Peyer's patch (tissue), 4 donors: ENCODE results near the gene WWOX.

Source experiments
- POLR2A ChIP-seq, 2 donors: fragments of 450-650 bp; IDR thresholded peaks; one replicate each; pipeline ENCODE4 v1.5.1; 2017; ENCODE audit warnings: antibody characterized with exemption in 2 of 2, mild to moderate bottlenecking in 2 of 2, moderate library complexity in 2 of 2
- TF ChIP-seq, protein P1 (sequence below), 6 experiments: fragments of 450-650 bp in 4 of 6; fragments of 200-600 bp in 2 of 6; sonication (generic) in 1 of 6; IDR thresholded peaks; one replicate each; pipeline ENCODE4 v1.5.1; 2017 to 2019; ENCODE audit warnings: antibody characterized with exemption in 6 of 6, mild to moderate bottlenecking in 3 of 6, moderate library complexity in 1 of 6

DNA sequence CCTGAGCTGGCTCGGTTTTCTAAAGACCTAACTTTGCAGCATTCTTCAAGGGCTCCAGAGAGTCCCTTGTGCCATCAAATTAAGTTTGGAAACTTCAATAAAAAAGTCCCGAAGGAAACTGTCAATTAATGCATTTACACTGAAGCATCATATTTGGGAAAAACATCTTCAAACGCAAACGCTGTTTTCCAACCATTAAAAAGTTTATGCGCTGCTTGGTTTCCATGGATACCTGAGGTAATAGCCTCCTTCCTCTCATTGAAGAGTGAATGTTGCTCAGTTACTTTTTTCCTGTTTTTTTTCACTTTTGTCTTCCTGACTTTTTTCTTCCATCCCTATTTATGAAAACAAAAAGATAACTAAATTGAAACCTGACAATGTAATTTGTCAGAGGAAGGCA, 1102.0 kb downstream of the WWOX start:
- TF ChIP-seq POLR2A (IDR thresholded peaks at IDR 0.05) = no peak
- TF ChIP-seq, protein P1, sequence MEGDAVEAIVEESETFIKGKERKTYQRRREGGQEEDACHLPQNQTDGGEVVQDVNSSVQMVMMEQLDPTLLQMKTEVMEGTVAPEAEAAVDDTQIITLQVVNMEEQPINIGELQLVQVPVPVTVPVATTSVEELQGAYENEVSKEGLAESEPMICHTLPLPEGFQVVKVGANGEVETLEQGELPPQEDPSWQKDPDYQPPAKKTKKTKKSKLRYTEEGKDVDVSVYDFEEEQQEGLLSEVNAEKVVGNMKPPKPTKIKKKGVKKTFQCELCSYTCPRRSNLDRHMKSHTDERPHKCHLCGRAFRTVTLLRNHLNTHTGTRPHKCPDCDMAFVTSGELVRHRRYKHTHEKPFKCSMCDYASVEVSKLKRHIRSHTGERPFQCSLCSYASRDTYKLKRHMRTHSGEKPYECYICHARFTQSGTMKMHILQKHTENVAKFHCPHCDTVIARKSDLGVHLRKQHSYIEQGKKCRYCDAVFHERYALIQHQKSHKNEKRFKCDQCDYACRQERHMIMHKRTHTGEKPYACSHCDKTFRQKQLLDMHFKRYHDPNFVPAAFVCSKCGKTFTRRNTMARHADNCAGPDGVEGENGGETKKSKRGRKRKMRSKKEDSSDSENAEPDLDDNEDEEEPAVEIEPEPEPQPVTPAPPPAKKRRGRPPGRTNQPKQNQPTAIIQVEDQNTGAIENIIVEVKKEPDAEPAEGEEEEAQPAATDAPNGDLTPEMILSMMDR (IDR thresholded peaks at IDR 0.05) = no peak
